NCI-H128 (cell line): Measurements from ENCODE around the gene CDK9.
"Not testable (repeated sequence)": the region's sequence is repeated elsewhere in the genome, so short reads cannot be mapped to it uniquely, and the experiment has no call there.

Source experiments
- DNase-seq: peaks from one replicate; lab custom pipeline; 2025; ENCODE audit not compliant: unreplicated experiment; lab: John Stamatoyannopoulos, UW

The CDK9 gene

GRCh38 chr9:127818574-127818973 is 32.7 kb downstream of the CDK9 start:
- no peak for DNase-seq

- DNase-seq, result no peak
Observed at GRCh38 chr9:127822108-127822507, 36.3 kb downstream of the CDK9 start.

- DNase-seq, result no peak
Observed at GRCh38 chr9:127825319-127826051, 39.7 kb downstream of the CDK9 start.

- DNase-seq, result no peak
Observed at GRCh38 chr9:127826253-127826913, 40.5 kb downstream of the CDK9 start.

GRCh38 chr9:127828262-127829031 is 42.6 kb downstream of the CDK9 start:
- DNase-seq, result peak; percentile 13

- DNase-seq, result no peak
Observed at GRCh38 chr9:127829205-127829906, 43.5 kb downstream of the CDK9 start.

- no peak for DNase-seq
Observed at GRCh38 chr9:127832248-127832647, 46.4 kb downstream of the CDK9 start.

GRCh38 chr9:127833555-127833954 is 47.7 kb downstream of the CDK9 start:
- DNase-seq, result no peak

GRCh38 chr9:127835991-127836516 is 50.2 kb downstream of the CDK9 start:
- DNase-seq, result no peak

GRCh38 chr9:127836561-127836960 is 50.7 kb downstream of the CDK9 start:
- not testable (repeated sequence) for DNase-seq

GRCh38 chr9:127837346-127837745 is 51.5 kb downstream of the CDK9 start:
- no peak for DNase-seq

- DNase-seq, result no peak
Observed at GRCh38 chr9:127838375-127839078, 52.7 kb downstream of the CDK9 start.
